HEK293 (cell line): Measurements from ENCODE around the gene P2RX2.

ENCODE experiments used
- CTCF ChIA-PET: fragments of 350-600 bp; formaldehyde crosslinking; extraction: SDS; loops from one replicate; lab custom pipeline; 2021; ENCODE audit warnings: antibody characterized with exemption; lab: Yijun Ruan, JAX
- POLR2A ChIA-PET: fragments of 300-600 bp; formaldehyde crosslinking; extraction: SDS; loops from one replicate; lab custom pipeline; 2020; ENCODE audit warnings: antibody characterized with exemption, inconsistent platforms; lab: Yijun Ruan, JAX
- H3K27ac ChIP-seq: fragments of 200-500 bp; sonication (Bioruptor generic); 2 replicates; pipeline ENCODE4 v1.5.1; 2014; ENCODE audit warnings: low read depth, low read length, control low read depth, inconsistent platforms; ENCODE audit errors: extremely low read depth
- H3K36me3 ChIP-seq, 2 experiments: fragments of 200-500 bp in 1 of 2; sonication (Bioruptor generic) in 1 of 2; 1 replicate in 1 of 2; 2 replicates in 1 of 2; pipeline ENCODE4 v1.5.1; 2014 to 2017; ENCODE audit warnings: inconsistent platforms in 2 of 2, low read length in 2 of 2; ENCODE audit not compliant: control insufficient read depth in 2 of 2, insufficient read depth in 1 of 2
- H3K4me1 ChIP-seq: fragments of 200-500 bp; sonication (Bioruptor generic); 2 replicates; pipeline ENCODE4 v1.5.1; 2014; ENCODE audit warnings: mild to moderate bottlenecking, low read length, inconsistent platforms; ENCODE audit not compliant: control insufficient read depth, insufficient read depth
- H3K4me3 ChIP-seq: 2 replicates; pipeline ENCODE4 v1.5.1; 2011; ENCODE audit warnings: low read depth, mild to moderate bottlenecking, control low read depth, low read length, moderate library complexity
- H3K9me3 ChIP-seq: fragments of 200-500 bp; sonication (Bioruptor generic); 2 replicates; pipeline ENCODE4 v1.5.1; 2014; ENCODE audit warnings: low read depth, low read length, inconsistent platforms; ENCODE audit not compliant: control insufficient read depth, insufficient read depth
- GLIS1 ChIP-seq: fragments of 450-650 bp; formaldehyde crosslinking; IDR thresholded peaks from 2 replicates; pipeline ENCODE4 v1.5.1; 2016; ENCODE audit warnings: missing biosample characterization, missing genetic modification characterization
- IKZF3 ChIP-seq: fragments of 450-650 bp; IDR thresholded peaks from 2 replicates; pipeline ENCODE4 v1.5.0; 2018; ENCODE audit warnings: missing biosample characterization, mild to moderate bottlenecking, missing genetic modification characterization, moderate library complexity
- KLF1 ChIP-seq: fragments of 450-650 bp; formaldehyde crosslinking; IDR thresholded peaks from 2 replicates; pipeline ENCODE4 v1.5.1; 2016; ENCODE audit warnings: missing biosample characterization, missing genetic modification characterization
- ZBTB17 ChIP-seq: fragments of 450-650 bp; formaldehyde crosslinking; IDR thresholded peaks from 2 replicates; pipeline ENCODE4 v1.5.1; 2016; ENCODE audit warnings: missing biosample characterization, missing genetic modification characterization
- ZBTB20 ChIP-seq: fragments of 450-650 bp; formaldehyde crosslinking; IDR thresholded peaks from 2 replicates; pipeline ENCODE4 v1.5.1; 2016; ENCODE audit warnings: missing biosample characterization, missing genetic modification characterization
- ZBTB26 ChIP-seq: fragments of 450-650 bp; formaldehyde crosslinking; optimal IDR thresholded peaks from 2 replicates; pipeline ENCODE3; 2016; ENCODE audit warnings: missing biosample characterization, mild to moderate bottlenecking, missing genetic modification characterization
- ZFP41 ChIP-seq: fragments of 450-650 bp; formaldehyde crosslinking; IDR thresholded peaks from 2 replicates; pipeline ENCODE4 v1.5.1; 2016; ENCODE audit warnings: missing biosample characterization, missing genetic modification characterization, borderline replicate concordance
- ZIC2 ChIP-seq: fragments of 450-650 bp; formaldehyde crosslinking; IDR thresholded peaks from 2 replicates; pipeline ENCODE4 v1.5.1; 2016; ENCODE audit warnings: missing biosample characterization, missing genetic modification characterization
- ZNF132 ChIP-seq: fragments of 450-650 bp; formaldehyde crosslinking; IDR thresholded peaks from 2 replicates; pipeline ENCODE4 v1.5.1; 2017; ENCODE audit warnings: missing biosample characterization, missing genetic modification characterization, borderline replicate concordance
- ZNF350 ChIP-seq: fragments of 450-650 bp; formaldehyde crosslinking; IDR thresholded peaks from 2 replicates; pipeline ENCODE4 v1.5.0; 2017; ENCODE audit warnings: missing biosample characterization, mild to moderate bottlenecking, missing genetic modification characterization
- ZNF366 ChIP-seq: fragments of 450-650 bp; formaldehyde crosslinking; conservative IDR thresholded peaks from 2 replicates; pipeline ENCODE4 v1.5.1; 2016; ENCODE audit warnings: missing biosample characterization, missing genetic modification characterization
- ZNF561 ChIP-seq: fragments of 450-650 bp; IDR thresholded peaks from 2 replicates; pipeline ENCODE4 v1.5.1; 2018; ENCODE audit warnings: missing biosample characterization, missing genetic modification characterization, borderline replicate concordance
- ZNF600 ChIP-seq: fragments of 450-650 bp; formaldehyde crosslinking; IDR thresholded peaks from 2 replicates; pipeline ENCODE4 v1.5.1; 2016; ENCODE audit warnings: missing biosample characterization, missing genetic modification characterization
- ZNF639 ChIP-seq: fragments of 450-650 bp; formaldehyde crosslinking; IDR thresholded peaks from 2 replicates; pipeline ENCODE4 v1.5.1; 2016; ENCODE audit warnings: missing biosample characterization, missing genetic modification characterization
- ZNF76 ChIP-seq: fragments of 450-650 bp; formaldehyde crosslinking; IDR thresholded peaks from 2 replicates; pipeline ENCODE4; 2016; ENCODE audit warnings: low read depth, missing biosample characterization, missing genetic modification characterization, borderline replicate concordance
- ZNF830 ChIP-seq: fragments of 450-650 bp; IDR thresholded peaks from 2 replicates; pipeline ENCODE4 v1.5.0; 2018; ENCODE audit warnings: missing biosample characterization, missing genetic modification characterization, low read depth, mild to moderate bottlenecking, moderate library complexity
- ZNF843 ChIP-seq: fragments of 450-650 bp; formaldehyde crosslinking; IDR thresholded peaks from 2 replicates; pipeline ENCODE4 v1.5.1; 2016; ENCODE audit warnings: missing biosample characterization, missing genetic modification characterization
- ZSCAN23 ChIP-seq: fragments of 450-650 bp; formaldehyde crosslinking; IDR thresholded peaks from 2 replicates; pipeline ENCODE4 v1.5.1; 2016; ENCODE audit warnings: missing biosample characterization, missing genetic modification characterization
- TF ChIP-seq, protein P1 (sequence below): fragments of 450-650 bp; formaldehyde crosslinking; IDR thresholded peaks from 2 replicates; pipeline ENCODE4 v1.5.1; 2016; ENCODE audit warnings: missing biosample characterization, missing genetic modification characterization

The P2RX2 gene

GRCh38 chr12:132617822-132618682 lies 524 bp upstream of the P2RX2 start (continued):
- TF ChIP-seq ZNF350 (tag by site-specific recombination): no peak
- peak; percentile 35; the same call in 1 of the 2 replicates for TF ChIP-seq KLF1 (tag by site-specific recombination)
- peak; percentile 43 for TF ChIP-seq ZNF366 (tag by site-specific recombination)
- peak; percentile 86 for TF ChIP-seq ZNF76
- peak; percentile 26; the same call in 1 of the 2 replicates for TF ChIP-seq ZSCAN23 (tag by site-specific recombination)
- no peak for TF ChIP-seq ZFP41 (tag by site-specific recombination)
- TF ChIP-seq IKZF3 (tag by site-specific recombination): peak; percentile 76
- peak; percentile 92 for TF ChIP-seq ZNF600 (tag by site-specific recombination)
- TF ChIP-seq ZIC2 (tag by site-specific recombination): 0 out of 2 replicates have a peak, but pooled peaks have one; percentile 51
- TF ChIP-seq ZBTB20 (tag by site-specific recombination): 0 out of 2 replicates have a peak, but pooled peaks have one; percentile 36
- peak; percentile 25; the same call in 1 of the 2 replicates for TF ChIP-seq GLIS1 (tag by site-specific recombination)
- 0 out of 2 replicates have a peak, but pooled peaks have one; percentile 27 for TF ChIP-seq ZNF639 (tag by site-specific recombination)
- TF ChIP-seq ZNF561 (tag by site-specific recombination): peak; percentile 57; the same call in 1 of the 2 replicates
- TF ChIP-seq ZNF843 (tag by site-specific recombination): no peak
- no peak for TF ChIP-seq ZNF830 (tag by site-specific recombination)
- TF ChIP-seq ZBTB17 (tag by site-specific recombination): peak; percentile 37; the same call in 1 of the 2 replicates
- TF ChIP-seq ZBTB26 (tag by site-specific recombination): peak; percentile 59
- TF ChIP-seq, protein P1, sequence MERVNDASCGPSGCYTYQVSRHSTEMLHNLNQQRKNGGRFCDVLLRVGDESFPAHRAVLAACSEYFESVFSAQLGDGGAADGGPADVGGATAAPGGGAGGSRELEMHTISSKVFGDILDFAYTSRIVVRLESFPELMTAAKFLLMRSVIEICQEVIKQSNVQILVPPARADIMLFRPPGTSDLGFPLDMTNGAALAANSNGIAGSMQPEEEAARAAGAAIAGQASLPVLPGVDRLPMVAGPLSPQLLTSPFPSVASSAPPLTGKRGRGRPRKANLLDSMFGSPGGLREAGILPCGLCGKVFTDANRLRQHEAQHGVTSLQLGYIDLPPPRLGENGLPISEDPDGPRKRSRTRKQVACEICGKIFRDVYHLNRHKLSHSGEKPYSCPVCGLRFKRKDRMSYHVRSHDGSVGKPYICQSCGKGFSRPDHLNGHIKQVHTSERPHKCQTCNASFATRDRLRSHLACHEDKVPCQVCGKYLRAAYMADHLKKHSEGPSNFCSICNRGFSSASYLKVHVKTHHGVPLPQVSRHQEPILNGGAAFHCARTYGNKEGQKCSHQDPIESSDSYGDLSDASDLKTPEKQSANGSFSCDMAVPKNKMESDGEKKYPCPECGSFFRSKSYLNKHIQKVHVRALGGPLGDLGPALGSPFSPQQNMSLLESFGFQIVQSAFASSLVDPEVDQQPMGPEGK (tag by site-specific recombination): peak; percentile 61; the same call in 1 of the 2 replicates

DNA sequence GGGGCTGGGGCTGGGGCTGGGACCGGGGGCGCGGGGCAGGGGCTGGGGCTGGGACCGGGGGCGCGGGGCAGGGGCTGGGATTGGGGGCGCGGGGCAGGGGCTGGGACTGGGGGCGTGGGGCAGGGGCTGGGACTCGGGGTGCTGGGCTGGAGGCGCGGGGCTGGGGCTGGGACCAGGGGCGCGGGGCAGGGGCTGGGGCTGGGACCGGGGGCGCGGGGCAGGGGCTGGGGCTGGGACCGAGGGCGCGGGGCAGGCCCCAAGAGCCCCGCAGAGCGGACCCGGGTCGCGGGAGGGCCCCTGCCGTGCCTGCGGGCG lies 452 bp downstream of the P2RX2 start:
- CTCF ChIA-PET: interaction anchor here (1.2 kb wide), 1 partner anchor 20 kb away, joined by 3 read pairs; no protein-coding TSS in a partner anchor
- Histone ChIP-seq H3K9me3 (no peaks in the 10 kb centered on the region), H3K27ac (no peak overlapping the region), H3K36me3 (peaks cover 0 to 15% of the 10 kb centered on the region in 2 experiments; a peak in 1 of 3 replicates), H3K4me1 (no peaks in the 10 kb centered on the region), H3K4me3 (no peak overlapping the region)
- POLR2A ChIA-PET: interaction anchor here (1.4 kb wide), 1 partner anchor 10 kb away, joined by 5 read pairs; no protein-coding TSS in a partner anchor
- no peak for TF ChIP-seq ZNF132 (tag by site-specific recombination)
